Ovary (tissue), 9 donors: Measurements from ENCODE around the gene STK38L. TPM values are rescaled to one million over a fixed set of nuclear protein-coding genes. Genes with fewer than 3 reads are reported as not detected.

Source experiments
- DNase-seq, 5 donors: peaks; one replicate each; pipeline ENCODE4 v3.0.0-alpha.2; 2019 to 2020
- H3K27ac ChIP-seq, 2 donors: fragments of 200-600 bp; one replicate each; pipeline versions ENCODE4 v1.5.1 to v1.8.0; 2019 to 2022
- H3K27me3 ChIP-seq: fragments of 200-600 bp; one replicate; pipeline ENCODE4 v1.8.0; 2022
- H3K36me3 ChIP-seq: fragments of 200-600 bp; sonication (generic); one replicate; pipeline ENCODE4 v1.5.1; 2019
- H3K4me1 ChIP-seq: one replicate; pipeline ENCODE4 v1.8.1; 2013; ENCODE audit warnings: mild to moderate bottlenecking, moderate library complexity; ENCODE audit not compliant: insufficient read depth
- H3K4me3 ChIP-seq: fragments of 200-600 bp; sonication (generic); one replicate; pipeline ENCODE4 v1.5.1; 2017
- H3K9me3 ChIP-seq, 2 donors: fragments of 200-600 bp in 1 of 2; sonication (generic) in 1 of 2; one replicate each; pipeline versions ENCODE4 v1.5.1 to v1.8.1; 2013 to 2019; ENCODE audit warnings: mild to moderate bottlenecking in 1 of 2, moderate library complexity in 1 of 2
- EP300 ChIP-seq: sonication (generic); formaldehyde crosslinking; IDR thresholded peaks from one replicate; pipeline ENCODE4 v1.6.1; 2017; ENCODE audit warnings: antibody characterized with exemption
- POLR2A ChIP-seq: fragments of 450-650 bp; IDR thresholded peaks from one replicate; pipeline ENCODE4 v1.6.1; 2017; ENCODE audit warnings: antibody characterized with exemption, mild to moderate bottlenecking, moderate library complexity
- WGBS, 3 donors: extraction: QIAGEN DNeasy Blood & Tissue Kit in 1 of 3; methylation state at CpG; one replicate each; pipeline versions ENCODE4 v1.1.5 to v1.1.7; 2013 to 2017; 5-methylcytosine and 5-hydroxymethylcytosine counted together
- intact Hi-C, 4 donors: fragments of 100-400 bp; cut with DNase I; formaldehyde crosslinking; loops; one replicate each; pipeline versions ENCODE4 v1.11.0 to v1.15.1; 2022 to 2023
- polyA plus RNA-seq, 2 donors: library from polyadenylated mRNA; stranded (reverse); fragments of 200-250 nt in 1 of 2; fragments of 350-450 nt in 1 of 2; fragmentation: Illumina TruSeq in 1 of 2; extraction: RNeasy Lipid Tissue Mini Kit (QIAGEN cat#74804) in 1 of 2; gene quantifications; one replicate each; pipeline ENCODE4 v1.2.3, GENCODE V29; 2013 to 2014
- total RNA-seq, 7 donors: library from RNA; depleted of rRNA in 2 of 7; stranded (reverse); fragments of >200 nt in 2 of 7; fragmentation: NEBNext Ultra II Directional in 3 of 7; extraction: Animal tissue kit (Norgen Biotek cat#: 25700) in 3 of 7; gene quantifications; one replicate each; pipeline versions ENCODE4 v1.1.0 to v1.2.4, GENCODE V29; 2016 to 2023
- TF ChIP-seq, protein P1 (sequence below), 3 donors: fragments of 450-650 bp in 2 of 3; fragments of 200-600 bp in 1 of 3; IDR thresholded peaks; one replicate each; pipeline versions ENCODE4 v1.5.1 to v1.8.0; 2016 to 2022; ENCODE audit warnings: antibody characterized with exemption in 3 of 3, mild to moderate bottlenecking in 1 of 3
- donor health status: DM: no; HTN: no; CAD: no; lungs with moderate emphysema.
- donor health status: DM: no; HTN: no; CAD: no.
- donor health status: Bipolar disorder and iron deficiency.
- donor health status: DM: yes; HTN: yes; CAD: no.
- donor health status: DM: no; HTN: no; CAD: no.
- donor health status: DM: yes; HTN: yes; CAD: no.

STK38L gene
- total and polyA plus RNA-seq, 9 donors: 7.4 to 24.7 (median 16.8) TPM

DNA sequence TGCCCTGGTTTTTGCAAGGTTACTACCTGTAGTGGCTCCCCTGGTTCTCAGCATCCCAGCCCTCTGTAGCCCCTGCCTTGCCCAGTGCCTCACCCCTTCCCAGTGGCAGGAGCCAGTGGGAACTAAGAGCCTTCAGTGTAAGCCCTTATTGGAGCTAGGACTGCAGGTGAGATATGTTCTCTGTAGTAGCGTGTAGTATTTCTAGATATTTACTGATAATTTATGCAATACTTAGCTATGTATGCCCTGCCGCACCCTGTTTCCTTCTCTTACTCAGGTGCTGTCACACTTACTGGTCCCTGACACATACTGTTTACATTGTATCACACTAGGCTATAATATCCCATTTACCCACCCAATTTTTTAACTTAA lies 92.2 kb downstream of the STK38L start:
- no peaks in the 10 kb centered on the region for H3K9me3 ChIP-seq
- H3K27ac ChIP-seq: no peak overlapping the region
- H3K36me3 ChIP-seq: no peaks in the 10 kb centered on the region
- intact Hi-C loops: no loop called here
- no peaks in the 10 kb centered on the region for H3K27me3 ChIP-seq
- TF ChIP-seq POLR2A: no peak
- TF ChIP-seq, protein P1, sequence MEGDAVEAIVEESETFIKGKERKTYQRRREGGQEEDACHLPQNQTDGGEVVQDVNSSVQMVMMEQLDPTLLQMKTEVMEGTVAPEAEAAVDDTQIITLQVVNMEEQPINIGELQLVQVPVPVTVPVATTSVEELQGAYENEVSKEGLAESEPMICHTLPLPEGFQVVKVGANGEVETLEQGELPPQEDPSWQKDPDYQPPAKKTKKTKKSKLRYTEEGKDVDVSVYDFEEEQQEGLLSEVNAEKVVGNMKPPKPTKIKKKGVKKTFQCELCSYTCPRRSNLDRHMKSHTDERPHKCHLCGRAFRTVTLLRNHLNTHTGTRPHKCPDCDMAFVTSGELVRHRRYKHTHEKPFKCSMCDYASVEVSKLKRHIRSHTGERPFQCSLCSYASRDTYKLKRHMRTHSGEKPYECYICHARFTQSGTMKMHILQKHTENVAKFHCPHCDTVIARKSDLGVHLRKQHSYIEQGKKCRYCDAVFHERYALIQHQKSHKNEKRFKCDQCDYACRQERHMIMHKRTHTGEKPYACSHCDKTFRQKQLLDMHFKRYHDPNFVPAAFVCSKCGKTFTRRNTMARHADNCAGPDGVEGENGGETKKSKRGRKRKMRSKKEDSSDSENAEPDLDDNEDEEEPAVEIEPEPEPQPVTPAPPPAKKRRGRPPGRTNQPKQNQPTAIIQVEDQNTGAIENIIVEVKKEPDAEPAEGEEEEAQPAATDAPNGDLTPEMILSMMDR (IDR thresholded peaks at IDR 0.05): no peak
- TF ChIP-seq EP300: no peak
- no peak overlapping the region for H3K4me3 ChIP-seq
- no peak for DNase-seq
- H3K4me1 ChIP-seq: peaks cover 2% of the 10 kb centered on the region
- WGBS, 3 donors: 93 to 99% (median 94%) methylated on average over 2 of the region's 2 CpGs

DNA sequence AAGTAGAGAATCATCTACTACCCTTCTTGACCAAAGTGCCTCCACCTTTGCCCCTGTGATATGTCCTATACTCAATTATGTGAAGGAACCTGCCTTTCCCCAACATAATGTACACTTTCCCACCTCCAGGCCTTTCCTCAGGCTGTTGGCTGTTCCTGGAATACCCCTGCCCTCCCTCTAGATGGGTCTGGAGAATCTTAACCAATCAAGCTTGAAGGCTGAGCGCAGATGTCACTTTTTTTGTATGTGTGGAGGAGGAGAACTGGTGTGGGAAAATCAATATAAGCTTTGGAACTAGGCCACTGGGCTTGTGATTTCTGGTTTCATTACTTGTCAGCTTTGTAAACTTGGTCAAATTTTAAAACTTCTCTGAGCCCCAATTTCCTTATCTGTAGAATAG lies 93.3 kb downstream of the STK38L start:
- intact Hi-C loops: no loop called here
- DNase-seq: no peak
- no peak overlapping the region for H3K4me3 ChIP-seq
- peaks cover 2% of the 10 kb centered on the region for H3K4me1 ChIP-seq
- H3K9me3 ChIP-seq: no peaks in the 10 kb centered on the region
- TF ChIP-seq EP300 (no peak), POLR2A (no peak)
- TF ChIP-seq, protein P1 (IDR thresholded peaks at IDR 0.05): no peak
- no peaks in the 10 kb centered on the region for H3K27me3 ChIP-seq
- WGBS, 3 donors: 96 to 100% (median 98%) methylated on average over 1 of the region's 1 CpG
- no peaks in the 10 kb centered on the region for H3K36me3 ChIP-seq
- H3K27ac ChIP-seq: no peak overlapping the region

DNA sequence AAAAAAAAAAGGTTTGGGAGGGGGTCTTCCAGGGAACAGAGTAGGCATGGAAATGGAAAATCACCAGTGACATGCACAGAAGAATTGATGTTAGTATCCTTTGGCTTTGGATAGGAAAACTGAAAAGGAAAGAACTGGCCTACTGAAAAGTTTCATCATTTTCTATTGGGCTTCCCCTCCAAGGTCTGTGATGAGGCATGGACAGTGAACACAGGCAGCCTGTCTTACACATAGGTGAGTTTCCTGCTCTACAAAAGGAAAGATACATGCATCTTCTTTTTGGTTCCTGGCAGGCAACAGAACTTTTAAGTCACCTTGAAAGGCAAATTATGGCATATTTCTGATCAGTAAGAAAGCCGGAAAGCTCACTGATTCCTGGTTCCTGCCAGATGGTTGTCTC lies 94.4 kb downstream of the STK38L start:
- Histone ChIP-seq H3K4me1 (peaks cover under 1% of the 10 kb centered on the region), H3K27ac (no peak overlapping the region), H3K27me3 (no peaks in the 10 kb centered on the region), H3K4me3 (no peak overlapping the region), H3K36me3 (no peaks in the 10 kb centered on the region), H3K9me3 (no peaks in the 10 kb centered on the region)
- 84 to 100% (median 89%) methylated on average over 1 of the region's 1 CpG for WGBS, 3 donors
- no peak for DNase-seq
- TF ChIP-seq, protein P1 (IDR thresholded peaks at IDR 0.05): no peak
- TF ChIP-seq EP300: no peak
- TF ChIP-seq POLR2A: no peak
- intact Hi-C loops: no loop called here

DNA sequence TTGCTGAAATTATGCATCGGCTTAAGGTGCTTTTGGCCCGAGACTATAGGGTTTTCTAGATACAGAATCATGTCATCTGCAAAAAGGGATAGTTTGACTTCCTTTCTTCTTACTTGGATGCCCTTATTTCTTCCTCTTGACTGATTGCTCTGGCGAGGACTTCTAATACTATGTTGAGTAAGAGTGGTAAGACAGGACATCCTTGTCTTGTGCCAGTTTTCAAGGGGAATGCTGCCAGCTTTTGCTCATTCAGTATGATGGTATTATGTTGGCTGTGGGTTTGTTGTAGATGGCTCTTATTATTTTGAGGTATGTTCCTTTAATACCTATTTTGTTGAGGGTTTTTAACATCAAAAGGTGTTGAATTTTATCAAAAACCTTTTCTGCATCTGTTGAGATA lies 96.9 kb downstream of the STK38L start:
- 93 to 96% (median 93%) methylated on average over 3 of the region's 3 CpGs for WGBS, 3 donors
- Histone ChIP-seq H3K4me3 (no peak overlapping the region), H3K27ac (no peak overlapping the region), H3K9me3 (no peaks in the 10 kb centered on the region), H3K27me3 (no peaks in the 10 kb centered on the region), H3K4me1 (no peaks in the 10 kb centered on the region), H3K36me3 (no peaks in the 10 kb centered on the region)
- no peak for DNase-seq
- intact Hi-C loops: no loop called here
- TF ChIP-seq, protein P1 (IDR thresholded peaks at IDR 0.05): no peak
- TF ChIP-seq POLR2A (no peak), EP300 (no peak)

DNA sequence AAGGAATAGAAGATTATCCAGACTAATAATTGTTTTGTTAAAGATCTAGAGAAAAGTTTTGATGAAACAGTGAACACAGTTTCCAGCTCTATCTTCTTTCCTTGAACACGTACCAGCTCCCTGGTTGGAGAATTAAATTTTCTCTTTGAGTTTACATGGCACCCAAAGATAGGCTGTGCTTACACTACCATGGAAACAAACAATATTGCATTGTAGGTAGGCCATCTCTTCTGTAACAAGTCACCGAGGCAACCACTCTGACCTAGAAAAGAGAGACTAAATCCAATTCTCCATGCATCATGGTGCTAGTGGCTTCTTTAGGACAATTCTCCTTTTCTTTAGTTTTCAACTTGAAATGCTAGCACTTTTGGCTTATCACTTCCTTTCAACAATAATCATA lies 98.5 kb downstream of the STK38L start:
- Histone ChIP-seq H3K27ac (no peak overlapping the region), H3K4me3 (no peak overlapping the region), H3K27me3 (no peaks in the 10 kb centered on the region), H3K4me1 (no peaks in the 10 kb centered on the region), H3K36me3 (no peaks in the 10 kb centered on the region), H3K9me3 (no peaks in the 10 kb centered on the region)
- no peak for DNase-seq
- intact Hi-C loops: no loop called here
- TF ChIP-seq EP300 (no peak), POLR2A (no peak)
- TF ChIP-seq, protein P1 (IDR thresholded peaks at IDR 0.05): no peak
- WGBS, 3 donors: 94 to 97% (median 94%) methylated on average over 2 of the region's 2 CpGs
